ENCODE data around the gene FBXL17.

GRCh38 chr5:107915176-107915812 lies 466.6 kb downstream of the FBXL17 start:
- TF ChIP-seq CTCF (IDR thresholded peaks at IDR 0.05) (no peak), EZH2 (IDR thresholded peaks at IDR 0.05; ENCODE audit: borderline replicate concordance, insufficient read depth, low read depth, low read length, poor library complexity, severe bottlenecking) (no peak)
